Measurements from ENCODE around the gene TSLP. TPM values are rescaled to one million over a fixed set of nuclear protein-coding genes. Genes with fewer than 3 reads are reported as not detected.

TSLP gene
- total and polyA plus RNA-seq, 2 donors (not counting 3 experiments of a cell fraction or from before 2014, with no cell fraction given) = not detected

DNA sequence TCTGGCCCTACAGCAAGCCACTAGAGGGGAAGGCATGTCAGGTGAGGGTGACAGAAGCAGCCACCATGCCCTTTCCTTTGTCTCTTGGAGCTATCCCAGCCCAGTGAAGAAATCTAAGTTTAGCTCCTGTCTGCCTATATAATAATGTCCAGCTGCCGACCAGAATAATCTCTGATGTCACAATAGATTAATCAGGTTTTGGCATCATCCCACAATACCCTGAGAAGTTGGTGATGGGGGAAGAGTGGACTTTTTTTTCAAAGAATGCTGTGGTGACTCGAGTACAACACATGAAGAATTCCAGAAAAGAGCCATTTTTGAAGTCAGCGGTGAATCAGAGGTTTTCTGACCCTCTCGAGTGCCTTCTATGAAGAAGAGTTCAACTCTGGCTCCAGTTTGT, 1.7 kb upstream of the TSLP start:
- DNase-seq (ENCODE audit: low read depth, low spot score) (no peak), FAIRE-seq (no peak)
- Histone ChIP-seq H3K27me3 (ENCODE audit: control insufficient read depth in 2 of 2, insufficient read depth in 2 of 2, low read length in 2 of 2) (peaks cover 53 to 83% of the 10 kb centered on the region in 2 experiments), H3K4me2 (ENCODE audit: insufficient read depth, low read length) (no peak overlapping the region), H2AFZ (ENCODE audit: low read depth, low read length) (no peak overlapping the region), H4K20me1 (replicated peaks; ENCODE audit: control insufficient read depth, extremely low read depth, insufficient read depth, low read length) (no peaks in the 10 kb centered on the region), H3K4me1 (ENCODE audit: control insufficient read depth, extremely low read depth, insufficient read depth, low read length) (peaks cover 3% of the 10 kb centered on the region), H3K9ac (replicated peaks; ENCODE audit: extremely low read depth, insufficient read depth, low read length) (no peak overlapping the region), H3K79me2 (ENCODE audit: control insufficient read depth, insufficient read depth, low read length) (no peaks in the 10 kb centered on the region), H3K9me3 (replicated peaks; ENCODE audit: control insufficient read depth, insufficient read depth, low read length) (no peaks in the 10 kb centered on the region), H3K27ac (ENCODE audit: insufficient read depth, low read depth, low read length) (no peak overlapping the region), H3K4me3 (replicated peaks in 1 of 3; ENCODE audit: insufficient read depth in 1 of 3, low read depth in 1 of 3, low read length in 3 of 3) (no peak overlapping the region), H3K36me3 (ENCODE audit: control insufficient read depth in 2 of 2, extremely low read depth in 1 of 2, insufficient read depth in 2 of 2, low read length in 2 of 2) (no peaks in the 10 kb centered on the region), H3K9me1 (replicated peaks; ENCODE audit: control insufficient read depth, extremely low read depth, insufficient read depth, low read length) (no peaks in the 10 kb centered on the region)
- intact Hi-C loops (cut with micrococcal nuclease) (loop anchor here (5.0 kb wide), 1 partner anchor 313 kb away; no protein-coding TSS in a partner anchor), dilution Hi-C loops (cut with MboI; ENCODE audit: extremely low pct_ligation_motif_present, low sequenced_read_pairs) (no loop called here)
- no peak for TF ChIP-seq POLR2AphosphoS5 (IDR thresholded peaks at IDR 0.05; ENCODE audit: insufficient read depth, low read depth, low read length)
- no peak for TF ChIP-seq MYC (IDR thresholded peaks at IDR 0.05; ENCODE audit: low read depth, low read length)
- TF ChIP-seq GATA2 (IDR thresholded peaks at IDR 0.05; ENCODE audit: insufficient read depth, insufficient read length, low read depth, low read length) = no peak
- no TSS peak for BruUV-seq (replicated peaks)
- ChIA-PET POLR2A (no interaction called here), CTCF (interaction anchor here (1.1 kb wide), 1 partner anchor 11 kb away, joined by 3 read pairs; no protein-coding TSS in a partner anchor)

DNA sequence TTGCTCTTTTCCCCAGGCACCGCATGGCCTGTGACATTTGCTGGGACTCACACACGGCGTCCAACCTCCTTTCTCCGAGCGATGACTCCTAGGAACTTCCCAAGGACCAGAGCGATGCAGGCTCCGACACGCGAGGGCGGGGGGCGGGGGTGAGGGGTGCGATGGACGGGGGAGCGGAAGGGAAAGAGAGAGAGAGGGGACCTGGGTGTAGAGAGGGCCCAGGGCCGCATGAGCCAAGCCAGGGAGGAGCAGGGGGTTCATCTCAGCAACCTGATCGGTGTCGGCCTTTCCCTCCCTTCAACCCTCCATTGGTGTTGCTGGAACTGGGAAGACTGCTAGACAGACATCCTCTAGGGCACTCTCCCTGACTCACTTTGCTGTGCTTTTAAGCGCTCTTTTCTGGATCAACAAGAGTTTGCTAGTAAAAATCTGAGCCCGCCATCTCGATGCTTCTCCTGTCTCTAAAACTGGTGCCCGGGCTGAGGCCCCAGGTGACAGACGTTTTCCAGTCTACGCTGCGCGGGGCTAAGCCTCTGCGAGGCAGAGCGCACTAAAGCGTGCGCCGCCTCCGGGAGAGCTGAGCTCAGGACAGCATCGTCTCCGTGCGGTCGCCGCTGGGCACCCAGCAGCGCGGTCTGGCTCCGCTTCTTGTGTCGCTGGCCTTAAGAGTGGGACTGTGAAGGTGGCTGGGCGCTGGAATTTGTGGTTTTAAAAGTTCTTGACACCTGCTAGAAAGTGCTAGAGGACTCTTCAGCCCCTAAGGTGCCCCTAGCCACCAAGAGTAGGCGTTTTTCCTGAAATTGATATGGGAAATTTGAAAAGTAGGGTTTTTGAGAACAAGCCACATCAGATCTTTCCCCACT, 1.0 kb upstream of the TSLP start:
- ChIA-PET POLR2A (no interaction called here), CTCF (no interaction called here)
- H4K20me1 ChIP-seq (replicated peaks; ENCODE audit: control insufficient read depth, extremely low read depth, insufficient read depth, low read length) = no peaks in the 10 kb centered on the region
- H2AFZ ChIP-seq (ENCODE audit: low read depth, low read length) = no peak overlapping the region
- H3K4me3 ChIP-seq (replicated peaks in 1 of 3; ENCODE audit: insufficient read depth in 1 of 3, low read depth in 1 of 3, low read length in 3 of 3) = no peak overlapping the region
- FAIRE-seq (no peak), DNase-seq (ENCODE audit: low read depth, low spot score) (peak; percentile 33)
- no peak for TF ChIP-seq CTCF (IDR thresholded peaks at IDR 0.05; ENCODE audit: extremely low read depth in 1 of 2, insufficient read depth in 1 of 2, low read depth in 1 of 2, low read length in 2 of 2)
- TF ChIP-seq EZH2 (IDR thresholded peaks at IDR 0.05; ENCODE audit: borderline replicate concordance, low read depth, low read length, severe bottlenecking) = peak; percentile 80
- no peak overlapping the region for H3K9ac ChIP-seq (replicated peaks; ENCODE audit: extremely low read depth, insufficient read depth, low read length)
- no peaks in the 10 kb centered on the region for H3K36me3 ChIP-seq (ENCODE audit: control insufficient read depth in 2 of 2, extremely low read depth in 1 of 2, insufficient read depth in 2 of 2, low read length in 2 of 2)
- H3K9me3 ChIP-seq (replicated peaks; ENCODE audit: control insufficient read depth, insufficient read depth, low read length) = no peaks in the 10 kb centered on the region
- H3K79me2 ChIP-seq (ENCODE audit: control insufficient read depth, insufficient read depth, low read length) = no peaks in the 10 kb centered on the region
- peaks cover 3% of the 10 kb centered on the region for H3K4me1 ChIP-seq (ENCODE audit: control insufficient read depth, extremely low read depth, insufficient read depth, low read length)
- H3K9me1 ChIP-seq (replicated peaks; ENCODE audit: control insufficient read depth, extremely low read depth, insufficient read depth, low read length) = no peaks in the 10 kb centered on the region
- dilution Hi-C loops (cut with MboI; ENCODE audit: extremely low pct_ligation_motif_present, low sequenced_read_pairs) (no loop called here), intact Hi-C loops (cut with micrococcal nuclease) (loop anchor here (5.0 kb wide), 1 partner anchor 313 kb away; no protein-coding TSS in a partner anchor)
- peaks cover 53 to 88% of the 10 kb centered on the region in 2 experiments for H3K27me3 ChIP-seq (ENCODE audit: control insufficient read depth in 2 of 2, insufficient read depth in 2 of 2, low read length in 2 of 2)
- no peak overlapping the region for H3K27ac ChIP-seq (ENCODE audit: insufficient read depth, low read depth, low read length)
- H3K4me2 ChIP-seq (ENCODE audit: insufficient read depth, low read length) = no peak overlapping the region
- BruUV-seq (replicated peaks) = no TSS peak
